NCI-H1417 (cell line): ENCODE data around the gene SMARCC2.
A peak's percentile ranks its signal among the peaks of the same experiment; 100 is the strongest.
"Not testable (repeated sequence)": the region's sequence is repeated elsewhere in the genome, so short reads cannot be mapped to it uniquely, and the experiment has no call there.

Source experiments
- DNase-seq, 3 experiments: peaks; one replicate each; lab custom pipeline; 2025; lab: John Stamatoyannopoulos, UW

The SMARCC2 gene

GRCh38 chr12:56163533-56164344 is 25.5 kb downstream of the SMARCC2 start:
- DNase-seq, result no peak

GRCh38 chr12:56162468-56163290 is 26.6 kb downstream of the SMARCC2 start:
- no peak for DNase-seq

- no peak for DNase-seq
Observed at GRCh38 chr12:56161690-56162351, 27.5 kb downstream of the SMARCC2 start.

- no peak for DNase-seq
Observed at GRCh38 chr12:56160894-56161689, 28.2 kb downstream of the SMARCC2 start.

GRCh38 chr12:56160193-56160763 is 29.0 kb downstream of the SMARCC2 start:
- DNase-seq, result no peak

GRCh38 chr12:56159482-56160192 is 29.6 kb downstream of the SMARCC2 start:
- peak in 1 of 3 experiments; percentile 64 for DNase-seq

- peak; percentile 34 to 74 (median 63) for DNase-seq
Observed at GRCh38 chr12:56158926-56159461, 30.3 kb downstream of the SMARCC2 start.

- DNase-seq, result peak; percentile 96 to 99 (median 99)
Observed at GRCh38 chr12:56158029-56158925, 31.0 kb downstream of the SMARCC2 start, which contains the start of gene MYL6. TSS of gene MYL6 (plus strand) at chr12:56158359. CDS start at chr12:56158402, 43 bp downstream.

GRCh38 chr12:56157201-56158028 is 31.9 kb downstream of the SMARCC2 start:
- peak; percentile 82 to 98 (median 94) for DNase-seq

GRCh38 chr12:56156464-56157200 is 32.7 kb downstream of the SMARCC2 start:
- not testable (repeated sequence) for DNase-seq

- no peak for DNase-seq
Observed at GRCh38 chr12:56155256-56155845, 33.9 kb downstream of the SMARCC2 start.

GRCh38 chr12:56154818-56155217 is 34.5 kb downstream of the SMARCC2 start:
- no peak for DNase-seq

- DNase-seq, result peak in 2 of 3 experiments; percentile 67 to 85
Observed at GRCh38 chr12:56154246-56154771, 35.0 kb downstream of the SMARCC2 start.

- DNase-seq, result no peak
Observed at GRCh38 chr12:56153678-56154065, 35.6 kb downstream of the SMARCC2 start.

GRCh38 chr12:56152756-56153677 is 36.3 kb downstream of the SMARCC2 start:
- DNase-seq, result peak in 2 of 3 experiments; percentile 61
